Ectodermal cell (in vitro differentiated cells): ENCODE data around the gene ARHGAP22.
A peak's percentile ranks its signal among the peaks of the same experiment; 100 is the strongest.

ENCODE experiments used
- H3K27ac ChIP-seq: 2 replicates; pipeline ENCODE4 v1.7.0; 2013; ENCODE audit warnings: mild to moderate bottlenecking, low read depth, low read length; ENCODE audit not compliant: insufficient read depth, poor library complexity, severe bottlenecking
- H3K27me3 ChIP-seq: 2 replicates; pipeline ENCODE4 v1.7.0; 2013; ENCODE audit warnings: mild to moderate bottlenecking, low read length; ENCODE audit not compliant: insufficient read depth, control insufficient read depth, poor library complexity, severe bottlenecking
- H3K36me3 ChIP-seq: one replicate; pipeline ENCODE4 v1.7.0; 2013; ENCODE audit warnings: low read length; ENCODE audit not compliant: control insufficient read depth, insufficient read depth
- H3K4me1 ChIP-seq: one replicate; pipeline ENCODE4 v1.7.0; 2013; ENCODE audit warnings: low read length; ENCODE audit not compliant: control insufficient read depth, insufficient read depth
- H3K4me3 ChIP-seq: 2 replicates; pipeline ENCODE4 v1.7.0; 2013; ENCODE audit warnings: low read depth, low read length, control low read depth; ENCODE audit not compliant: insufficient read depth
- H3K9me3 ChIP-seq: 2 replicates; pipeline ENCODE4 v1.7.0; 2013; ENCODE audit warnings: mild to moderate bottlenecking, low read length, moderate library complexity; ENCODE audit not compliant: control insufficient read depth
- WGBS, 2 experiments: methylation state at CpG; one replicate each; pipeline ENCODE4 v1.1.7; 2013; ENCODE audit warnings: missing lambda C conversion rate in 2 of 2; 5-methylcytosine and 5-hydroxymethylcytosine counted together

Gene ARHGAP22

GRCh38 chr10:48470893-48471805, 133.7 kb downstream of the ARHGAP22 start:
- Histone ChIP-seq H3K27ac (no peak overlapping the region), H3K9me3 (no peaks in the 10 kb centered on the region), H3K4me3 (no peak overlapping the region), H3K4me1 (peaks cover 7% of the 10 kb centered on the region), H3K27me3 (peaks cover 11% of the 10 kb centered on the region), H3K36me3 (no peaks in the 10 kb centered on the region)
- 80 to 81% methylated on average over 8 of the region's 8 CpGs for WGBS, 2 experiments

GRCh38 chr10:48470115-48470892, 134.6 kb downstream of the ARHGAP22 start:
- Histone ChIP-seq H3K4me3 (no peak overlapping the region), H3K27ac (no peak overlapping the region), H3K36me3 (no peaks in the 10 kb centered on the region), H3K27me3 (peaks cover 19% of the 10 kb centered on the region), H3K9me3 (no peaks in the 10 kb centered on the region), H3K4me1 (peaks cover 7% of the 10 kb centered on the region)
- WGBS, 2 experiments = 43 to 45% methylated on average over 5 of the region's 5 CpGs

GRCh38 chr10:48469516-48470020, 135.3 kb downstream of the ARHGAP22 start:
- H3K36me3 ChIP-seq = no peaks in the 10 kb centered on the region
- peaks cover 21% of the 10 kb centered on the region for H3K27me3 ChIP-seq
- peaks cover 7% of the 10 kb centered on the region for H3K4me1 ChIP-seq
- no peaks in the 10 kb centered on the region for H3K9me3 ChIP-seq
- H3K4me3 ChIP-seq = no peak overlapping the region
- 92 to 96% methylated on average over 4 of the region's 4 CpGs for WGBS, 2 experiments
- no peak overlapping the region for H3K27ac ChIP-seq

- Histone ChIP-seq H3K9me3 (no peaks in the 10 kb centered on the region), H3K27me3 (peaks cover 21% of the 10 kb centered on the region), H3K4me3 (no peak overlapping the region), H3K36me3 (no peaks in the 10 kb centered on the region), H3K4me1 (peaks cover 7% of the 10 kb centered on the region), H3K27ac (no peak overlapping the region)
- WGBS, 2 experiments = 92 to 96% methylated on average over 3 of the region's 3 CpGs
Observed at GRCh38 chr10:48468866-48469511, 135.9 kb downstream of the ARHGAP22 start.

- no peak overlapping the region for H3K27ac ChIP-seq
- no peaks in the 10 kb centered on the region for H3K9me3 ChIP-seq
- H3K36me3 ChIP-seq = no peaks in the 10 kb centered on the region
- H3K27me3 ChIP-seq = peaks cover 21% of the 10 kb centered on the region
- H3K4me3 ChIP-seq = no peak overlapping the region
- 91 to 92% methylated on average over 2 to 3 of the region's 3 CpGs for WGBS, 2 experiments
- H3K4me1 ChIP-seq = peaks cover 12% of the 10 kb centered on the region
Observed at GRCh38 chr10:48468130-48468790, 136.6 kb downstream of the ARHGAP22 start.

GRCh38 chr10:48467669-48468068, 137.2 kb downstream of the ARHGAP22 start:
- Histone ChIP-seq H3K4me1 (peaks cover 14% of the 10 kb centered on the region), H3K27ac (no peak overlapping the region), H3K9me3 (no peaks in the 10 kb centered on the region), H3K4me3 (no peak overlapping the region), H3K27me3 (peaks cover 21% of the 10 kb centered on the region), H3K36me3 (no peaks in the 10 kb centered on the region)
- 80 to 84% methylated on average over 4 of the region's 4 CpGs for WGBS, 2 experiments

GRCh38 chr10:48466611-48467240, 138.1 kb downstream of the ARHGAP22 start:
- 13% methylated on average over 43 of the region's 43 CpGs for WGBS, 2 experiments
- Histone ChIP-seq H3K4me1 (peaks cover 14% of the 10 kb centered on the region), H3K9me3 (no peaks in the 10 kb centered on the region), H3K27me3 (peaks cover 21% of the 10 kb centered on the region), H3K36me3 (no peaks in the 10 kb centered on the region), H3K4me3 (peak overlapping the region; percentile 9), H3K27ac (no peak overlapping the region)

GRCh38 chr10:48465860-48466521, 138.9 kb downstream of the ARHGAP22 start:
- no peak overlapping the region for H3K4me3 ChIP-seq
- WGBS, 2 experiments = 34% methylated on average over 42 of the region's 42 CpGs

More at GRCh38 chr10:48465860-48466521, 138.9 kb downstream of the ARHGAP22 start:
- Histone ChIP-seq H3K36me3 (no peaks in the 10 kb centered on the region), H3K27me3 (peaks cover 21% of the 10 kb centered on the region), H3K4me1 (peaks cover 14% of the 10 kb centered on the region), H3K27ac (no peak overlapping the region), H3K9me3 (no peaks in the 10 kb centered on the region)
